Activated CD4-positive, alpha-beta T cell treated with anti-CD3 and anti-CD28 coated beads for 36 hours (primary cell): ENCODE measurements around the gene CR2. TPM values are rescaled to one million over a fixed set of nuclear protein-coding genes. Genes with fewer than 3 reads are reported as not detected.
"Not testable (repeated sequence)": the region's sequence is repeated elsewhere in the genome, so short reads cannot be mapped to it uniquely, and the experiment has no call there.

Experiments
- ATAC-seq: fragments of 200-7000 bp; cut with Tn5 transposase; one replicate; pipeline ENCODE4 v1.10.0; 2021; ENCODE audit warnings: mild to moderate bottlenecking, moderate library complexity
- CTCF ChIA-PET: fragments of 350-600 bp; sonication (Branson Sonifier 250); formaldehyde crosslinking; loops from one replicate; lab custom pipeline; 2021; ENCODE audit warnings: antibody characterized with exemption; lab: Charles Lee
- POLR2A ChIA-PET: fragments of 350-600 bp; sonication (Branson Sonifier 250); formaldehyde crosslinking; loops from one replicate; lab custom pipeline; 2021; ENCODE audit warnings: antibody characterized with exemption, inconsistent platforms; lab: Charles Lee
- DNase-seq: peaks from one replicate; pipeline ENCODE4 v3.0.0-alpha.2; 2020
- H3K27ac Mint-ChIP-seq: one replicate; pipeline ENCODE4 v1.8.0; 2021; ENCODE audit warnings: mixed read lengths
- H3K27me3 Mint-ChIP-seq: one replicate; pipeline ENCODE4 v1.8.0; 2021; ENCODE audit warnings: mixed read lengths
- H3K36me3 Mint-ChIP-seq: one replicate; pipeline ENCODE4 v1.8.0; 2021; ENCODE audit warnings: low read depth, mixed read lengths
- H3K4me1 Mint-ChIP-seq: one replicate; pipeline ENCODE4 v1.8.0; 2021; ENCODE audit warnings: mixed read lengths
- H3K4me3 Mint-ChIP-seq: one replicate; pipeline ENCODE4 v1.8.0; 2021; ENCODE audit warnings: mild to moderate bottlenecking, moderate library complexity, mixed read lengths
- H3K9me3 Mint-ChIP-seq: one replicate; pipeline ENCODE4 v1.8.0; 2021; ENCODE audit warnings: low read depth, mixed read lengths
- intact Hi-C, 2 experiments: fragments of 100-400 bp; cut with DNase I in 1 of 2; cut with micrococcal nuclease in 1 of 2; formaldehyde crosslinking; loops; one replicate each; pipeline versions ENCODE4 v1.14.2 to v1.15.1; 2022 to 2024; cut with DNase I, micrococcal nuclease
- total RNA-seq, 2 experiments: library from RNA; stranded (reverse); gene quantifications; one replicate each; pipeline ENCODE4 v1.2.3, GENCODE V29; 2021

The CR2 gene
- total RNA-seq, 2 experiments from 2014 or later: 0.28 to 0.39 TPM

DNA sequence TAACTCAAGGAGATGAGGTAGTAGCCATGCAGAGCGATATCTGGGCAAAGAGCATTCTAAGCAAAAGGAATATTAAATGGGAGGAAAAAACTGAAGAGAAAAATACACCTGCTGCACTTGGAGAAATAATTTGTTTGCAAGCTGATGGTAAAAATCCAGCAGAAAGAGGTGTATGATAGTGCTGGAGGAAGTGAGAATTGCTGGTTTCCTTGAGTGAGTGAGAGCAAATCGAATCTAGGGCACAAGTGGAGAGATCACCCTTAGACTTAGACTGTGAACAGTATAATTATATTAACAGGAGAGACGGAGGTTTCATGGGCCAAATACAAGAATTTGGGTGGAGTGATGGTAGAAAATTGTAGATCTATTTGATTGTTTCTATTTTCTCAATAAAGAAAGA lies 39.1 kb downstream of the CR2 start:
- ChIA-PET CTCF (no interaction called here), POLR2A (no interaction called here)
- ATAC-seq: no peak
- H3K27ac Mint-ChIP-seq: no peak overlapping the region
- H3K36me3 Mint-ChIP-seq: no peaks in the 10 kb centered on the region
- no peak overlapping the region for H3K4me3 Mint-ChIP-seq
- peaks cover 10% of the 10 kb centered on the region for H3K4me1 Mint-ChIP-seq
- H3K27me3 Mint-ChIP-seq: peaks cover 23% of the 10 kb centered on the region
- no peaks in the 10 kb centered on the region for H3K9me3 Mint-ChIP-seq
- no peak for DNase-seq
- intact Hi-C loops: no loop called here

DNA sequence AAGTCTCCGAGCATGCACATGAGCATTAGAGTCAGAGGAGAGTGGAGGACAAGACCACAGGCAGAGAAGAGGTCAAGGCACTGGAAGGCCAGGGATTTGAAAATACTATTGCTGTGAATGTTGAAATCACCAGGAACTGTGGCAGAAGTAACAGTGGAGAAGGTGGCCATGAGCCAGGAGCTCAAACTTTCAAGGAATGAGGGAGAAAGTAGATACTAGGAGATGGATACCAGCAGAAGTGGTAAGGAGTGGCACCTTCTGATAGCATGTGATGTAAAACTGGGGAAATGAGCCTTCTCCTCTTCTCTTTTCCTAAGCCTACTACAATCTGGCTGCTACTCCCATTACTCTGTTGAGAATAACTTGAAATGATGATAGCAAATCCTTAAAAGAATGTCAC lies 40.0 kb downstream of the CR2 start:
- Mint-ChIP-seq H3K4me3 (no peak overlapping the region), H3K27me3 (peaks cover 23% of the 10 kb centered on the region), H3K4me1 (peaks cover 10% of the 10 kb centered on the region), H3K9me3 (no peaks in the 10 kb centered on the region), H3K36me3 (no peaks in the 10 kb centered on the region), H3K27ac (no peak overlapping the region)
- intact Hi-C loops: no loop called here
- no peak for ATAC-seq
- CTCF ChIA-PET: interaction anchor here (0.7 kb wide), 2 partner anchors 157 to 444 kb away, joined by 3 read pairs; no protein-coding TSS in a partner anchor
- DNase-seq: no peak
- POLR2A ChIA-PET: no interaction called here

DNA sequence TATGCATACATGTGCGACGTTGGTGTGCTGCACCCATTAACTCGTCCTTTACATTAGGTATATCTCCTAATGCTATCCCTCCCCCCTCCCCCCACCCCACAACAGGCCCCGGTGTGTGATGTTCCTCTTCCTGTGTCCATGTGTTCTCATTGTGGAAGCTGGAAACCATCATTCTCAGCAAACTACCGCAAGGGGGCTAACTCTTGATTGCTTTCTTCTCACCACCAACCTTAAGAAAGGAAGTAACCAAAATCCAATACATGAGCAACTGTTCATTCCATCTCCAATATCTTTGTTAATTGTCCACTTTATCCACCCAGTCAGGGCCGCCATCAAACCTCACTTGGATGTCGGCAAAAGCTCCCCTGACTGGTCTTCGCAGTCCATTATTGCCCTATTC lies 41.2 kb downstream of the CR2 start:
- CTCF ChIA-PET: interaction anchor here (0.5 to 1.0 kb wide), 4 partner anchors 173 to 1828 kb away, joined by 3 read pairs; partner anchors contain the start of gene CD55
- DNase-seq, H3K9me3 Mint-ChIP-seq, H3K27ac Mint-ChIP-seq, POLR2A ChIA-PET, H3K4me3 Mint-ChIP-seq, H3K36me3 Mint-ChIP-seq, ATAC-seq: not testable (repeated sequence)
- H3K4me1 Mint-ChIP-seq: peaks cover 19% of the 10 kb centered on the region
- H3K27me3 Mint-ChIP-seq: peaks cover 23% of the 10 kb centered on the region
- intact Hi-C loops: loop anchor here in 1 of 2 experiments (5.0 kb wide), 3 partner anchors 43 to 503 kb away; partner anchors contain the start of gene CR2

DNA sequence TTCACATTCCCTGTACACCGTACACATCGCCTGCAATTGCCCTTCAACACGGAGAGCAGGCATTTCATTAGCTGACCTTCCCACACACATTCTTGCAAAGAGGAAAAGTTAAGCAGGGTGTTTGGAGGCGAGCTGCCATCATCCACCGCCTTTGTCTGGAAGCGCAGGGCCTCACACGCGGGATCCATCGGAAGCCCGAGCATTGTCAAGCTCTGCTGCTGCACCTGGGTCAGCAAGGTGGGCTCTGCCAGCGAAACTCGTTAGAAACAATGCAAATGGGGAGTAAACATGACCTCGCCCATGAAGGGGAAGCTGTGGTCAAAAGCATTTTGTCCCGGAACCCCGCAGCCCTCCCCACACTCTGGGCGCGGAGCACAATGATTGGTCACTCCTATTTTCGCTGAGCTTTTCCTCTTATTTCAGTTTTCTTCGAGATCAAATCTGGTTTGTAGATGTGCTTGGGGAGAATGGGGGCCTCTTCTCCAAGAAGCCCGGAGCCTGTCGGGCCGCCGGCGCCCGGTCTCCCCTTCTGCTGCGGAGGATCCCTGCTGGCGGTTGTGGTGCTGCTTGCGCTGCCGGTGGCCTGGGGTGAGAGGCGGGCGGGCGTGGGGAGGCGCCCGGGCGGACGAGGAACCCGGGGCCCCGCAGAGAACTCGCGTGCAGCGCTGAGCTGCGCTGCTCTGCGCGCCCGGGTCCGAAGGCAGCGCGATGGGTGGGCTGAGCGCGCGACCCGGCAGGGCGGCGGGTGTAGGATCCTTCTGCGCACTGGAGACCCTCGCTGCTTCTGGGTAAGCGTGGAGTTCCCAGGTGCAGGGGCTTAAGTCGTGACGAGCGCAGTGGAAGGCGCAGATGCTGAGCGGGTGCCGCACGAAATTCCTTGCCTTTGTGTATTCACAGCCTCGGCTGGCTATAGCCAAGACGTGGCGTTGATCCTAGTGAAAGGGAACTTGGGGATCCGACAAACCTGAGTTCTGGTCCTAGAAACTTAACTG lies 42.0 kb downstream of the CR2 start, which contains the start of gene CR1:
TSS of gene CR1 (plus strand) at position 357 of the 992 bp plus-strand sequence. CDS start at position 468, 111 bp downstream.
- ATAC-seq (peak; percentile 34), DNase-seq (peak; percentile 49)
- no peaks in the 10 kb centered on the region for H3K36me3 Mint-ChIP-seq
- CTCF ChIA-PET: interaction anchor here (0.8 to 1.0 kb wide), 3 partner anchors 174 to 415 kb away, joined by 3 read pairs; partner anchors contain the start of gene CD55
- H3K9me3 Mint-ChIP-seq: no peaks in the 10 kb centered on the region
- peaks cover 24% of the 10 kb centered on the region for H3K27me3 Mint-ChIP-seq
- H3K27ac Mint-ChIP-seq: no peak within 1 kb of the TSS
- H3K4me3 Mint-ChIP-seq: peak within 1 kb of the TSS; percentile 56
- peaks cover 23% of the 10 kb centered on the region for H3K4me1 Mint-ChIP-seq
- POLR2A ChIA-PET: interaction anchor here (0.6 kb wide), 1 partner anchor 49 kb away, joined by 3 read pairs; no protein-coding TSS in a partner anchor
- intact Hi-C loops: loop anchor here in 1 of 2 experiments (5.0 kb wide), 3 partner anchors 44 to 504 kb away; partner anchors contain the start of gene CR2

DNA sequence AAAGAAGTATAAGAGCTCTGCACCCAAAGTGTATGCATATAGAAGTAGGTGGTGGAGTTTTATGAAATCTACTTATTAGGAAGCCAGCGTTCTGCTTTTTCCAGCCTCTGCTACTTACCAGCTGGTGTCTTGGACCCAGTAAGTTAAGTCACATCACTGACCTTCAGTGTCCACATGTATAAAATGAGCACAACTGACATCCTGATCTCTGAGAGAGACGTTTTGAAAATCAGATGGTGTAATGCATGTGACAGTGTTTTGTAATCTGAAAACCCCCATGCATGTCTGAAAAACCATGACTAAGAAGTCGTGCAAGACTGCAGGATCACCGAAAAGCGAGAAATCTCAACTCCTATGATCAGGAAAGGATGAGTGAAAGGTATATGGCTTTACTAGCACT lies 43.8 kb downstream of the CR2 start:
- CTCF ChIA-PET: interaction anchor here (0.5 to 1.5 kb wide), 7 partner anchors 22 to 576 kb away, joined by 3 to 5 read pairs (median 3); no protein-coding TSS in a partner anchor
- no peak overlapping the region for H3K4me3 Mint-ChIP-seq
- POLR2A ChIA-PET: interaction anchor here (0.7 kb wide), 2 partner anchors 136 to 154 kb away, joined by 3 read pairs; no protein-coding TSS in a partner anchor

DNA sequence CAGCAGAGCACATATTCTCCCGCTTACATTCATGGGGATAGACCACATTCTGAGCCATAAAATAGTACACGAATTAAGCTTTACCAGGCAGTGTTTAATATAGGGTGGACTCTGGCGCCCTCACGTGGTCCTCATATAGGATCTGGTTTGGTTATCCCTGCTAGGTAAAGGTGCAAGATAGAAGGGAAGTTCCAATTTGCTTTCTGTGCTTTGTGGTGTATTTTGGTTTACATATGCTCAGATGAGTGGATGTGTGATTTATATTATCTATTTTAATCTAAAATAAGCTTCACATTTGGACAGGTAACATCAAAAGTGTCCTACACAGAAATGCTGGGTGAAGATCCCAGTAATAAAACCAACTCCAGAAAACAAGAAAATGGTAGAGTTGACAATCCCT lies 45.4 kb downstream of the CR2 start:
- Mint-ChIP-seq H3K9me3 (no peaks in the 10 kb centered on the region), H3K36me3 (no peaks in the 10 kb centered on the region), H3K4me1 (peaks cover 24% of the 10 kb centered on the region), H3K27me3 (peaks cover 32% of the 10 kb centered on the region), H3K4me3 (no peak overlapping the region), H3K27ac (peak overlapping the region; percentile 30)
- DNase-seq (peak; percentile 85), ATAC-seq (peak; percentile 70)
- ChIA-PET CTCF (interaction anchor here (0.6 to 2.2 kb wide), 31 partner anchors 11 to 765 kb away, joined by 3 to 22 read pairs (median 3); partner anchors contain the start of genes C4BPB, CD55 and CR2), POLR2A (interaction anchor here (0.5 to 1.0 kb wide), 3 partner anchors 174 to 402 kb away, joined by 4 to 9 read pairs (median 5); no protein-coding TSS in a partner anchor)
- intact Hi-C loops: loop anchor here (1.0 to 5.0 kb wide), 12 partner anchors 45 to 507 kb away; partner anchors contain the start of genes CR2 (in 2 of the 2) and CD55 (in 1 of the 2)

More for the DNA sequence above, 43.8 kb downstream of the CR2 start:
- H3K4me1 Mint-ChIP-seq: peaks cover 24% of the 10 kb centered on the region
- no peak for DNase-seq
- no peak overlapping the region for H3K27ac Mint-ChIP-seq
- no peak for ATAC-seq
- no peaks in the 10 kb centered on the region for H3K9me3 Mint-ChIP-seq
- intact Hi-C loops: loop anchor here (2.0 to 5.0 kb wide), 6 partner anchors 43 to 506 kb away; partner anchors contain the start of gene CR2 (in 2 of the 2)
- H3K36me3 Mint-ChIP-seq: no peaks in the 10 kb centered on the region
- peaks cover 28% of the 10 kb centered on the region for H3K27me3 Mint-ChIP-seq

DNA sequence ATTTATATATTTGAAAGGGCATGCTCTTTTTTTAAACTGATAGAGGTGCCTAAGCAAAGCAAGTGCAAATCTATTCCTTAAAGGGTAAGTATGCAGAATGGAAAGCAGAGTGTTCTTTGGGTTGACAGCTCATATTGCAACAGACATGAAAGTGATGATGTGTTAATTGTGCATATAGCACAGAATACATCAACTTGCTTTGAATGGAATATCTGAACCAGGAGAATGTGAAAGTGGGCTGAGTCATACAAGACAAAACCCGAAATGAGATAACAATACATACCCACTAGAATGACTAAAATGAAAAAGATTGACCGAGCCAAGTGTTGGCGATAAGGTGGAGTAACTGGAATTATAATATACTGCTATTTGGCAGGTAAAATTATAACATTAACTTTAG lies 46.2 kb downstream of the CR2 start:
- ATAC-seq: peak; percentile 83
- peak; percentile 7 for DNase-seq
- ChIA-PET CTCF (interaction anchor here (0.7 to 2.2 kb wide), 25 partner anchors 12 to 765 kb away, joined by 3 to 22 read pairs (median 4); partner anchors contain the start of genes C4BPB, CD55 and CR2), POLR2A (interaction anchor here (0.9 to 1.0 kb wide), 2 partner anchors 326 to 402 kb away, joined by 4 to 5 read pairs; no protein-coding TSS in a partner anchor)
- Mint-ChIP-seq H3K36me3 (no peaks in the 10 kb centered on the region), H3K4me1 (peaks cover 24% of the 10 kb centered on the region), H3K9me3 (no peaks in the 10 kb centered on the region), H3K4me3 (no peak overlapping the region), H3K27me3 (peaks cover 31% of the 10 kb centered on the region), H3K27ac (no peak overlapping the region)
- intact Hi-C loops: loop anchor here (1.0 to 5.0 kb wide), 4 partner anchors 110 to 568 kb away; partner anchors contain the start of gene CD55 (in 1 of the 2)

DNA sequence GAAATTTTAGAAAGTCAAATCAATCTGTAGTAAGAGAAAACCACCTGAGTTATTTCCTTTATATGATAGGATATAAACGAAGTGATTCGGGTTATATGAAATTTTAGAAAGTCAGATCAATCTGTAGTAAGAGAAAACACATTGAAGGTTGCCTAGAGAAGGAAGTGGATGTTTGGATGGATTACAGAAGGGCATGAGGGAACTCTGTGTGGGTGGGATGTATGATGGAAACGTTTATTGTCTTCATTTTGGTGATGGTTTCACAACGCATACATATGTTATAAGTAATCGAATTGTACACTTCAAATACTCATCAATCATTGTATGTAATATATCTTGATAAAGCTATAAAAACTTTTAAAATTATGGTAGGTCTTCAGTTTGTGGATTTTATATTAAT lies 46.9 kb downstream of the CR2 start:
- ChIA-PET CTCF (interaction anchor here (0.6 to 1.2 kb wide), 2 partner anchors 88 to 631 kb away, joined by 3 read pairs; no protein-coding TSS in a partner anchor), POLR2A (no interaction called here)
- no peaks in the 10 kb centered on the region for H3K9me3 Mint-ChIP-seq
- peaks cover 24% of the 10 kb centered on the region for H3K27me3 Mint-ChIP-seq
- H3K4me1 Mint-ChIP-seq: peaks cover 18% of the 10 kb centered on the region
- no peak overlapping the region for H3K4me3 Mint-ChIP-seq
- H3K27ac Mint-ChIP-seq: no peak overlapping the region
- intact Hi-C loops: loop anchor here in 1 of 2 experiments (5.0 kb wide), 1 partner anchor 569 kb away; no protein-coding TSS in a partner anchor
- H3K36me3 Mint-ChIP-seq: no peaks in the 10 kb centered on the region
- no peak for ATAC-seq
- DNase-seq: no peak

DNA sequence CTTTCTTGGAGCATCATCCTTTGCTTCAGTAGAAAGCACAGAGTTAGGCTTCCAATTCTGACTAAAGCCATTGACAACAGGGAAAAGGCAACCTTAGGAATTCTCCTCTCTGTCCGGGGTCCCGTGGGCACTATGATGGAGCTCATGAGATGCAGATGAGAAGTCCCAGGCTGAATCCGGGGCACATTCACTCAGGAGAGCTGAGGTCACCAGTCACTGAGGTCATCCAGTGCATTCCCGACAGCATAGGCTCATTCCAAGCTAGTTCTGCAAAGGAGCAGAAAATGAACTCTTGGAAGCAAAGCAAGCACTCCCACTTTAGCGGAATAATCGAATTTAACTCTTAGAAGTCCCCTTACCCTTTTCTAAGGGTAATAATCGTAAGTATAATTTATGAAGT lies 48.6 kb downstream of the CR2 start:
- H3K27me3 Mint-ChIP-seq: peaks cover 24% of the 10 kb centered on the region
- peaks cover 13% of the 10 kb centered on the region for H3K4me1 Mint-ChIP-seq
- ATAC-seq (no peak), DNase-seq (no peak)
- ChIA-PET POLR2A (no interaction called here), CTCF (interaction anchor here (1.8 kb wide), 1 partner anchor 15 kb away, joined by 6 read pairs; no protein-coding TSS in a partner anchor)
- no peak overlapping the region for H3K4me3 Mint-ChIP-seq
- no peaks in the 10 kb centered on the region for H3K9me3 Mint-ChIP-seq
- H3K27ac Mint-ChIP-seq: no peak overlapping the region
- no peaks in the 10 kb centered on the region for H3K36me3 Mint-ChIP-seq
- intact Hi-C loops: loop anchor here in 1 of 2 experiments (5.0 kb wide), 1 partner anchor 570 kb away; no protein-coding TSS in a partner anchor

DNA sequence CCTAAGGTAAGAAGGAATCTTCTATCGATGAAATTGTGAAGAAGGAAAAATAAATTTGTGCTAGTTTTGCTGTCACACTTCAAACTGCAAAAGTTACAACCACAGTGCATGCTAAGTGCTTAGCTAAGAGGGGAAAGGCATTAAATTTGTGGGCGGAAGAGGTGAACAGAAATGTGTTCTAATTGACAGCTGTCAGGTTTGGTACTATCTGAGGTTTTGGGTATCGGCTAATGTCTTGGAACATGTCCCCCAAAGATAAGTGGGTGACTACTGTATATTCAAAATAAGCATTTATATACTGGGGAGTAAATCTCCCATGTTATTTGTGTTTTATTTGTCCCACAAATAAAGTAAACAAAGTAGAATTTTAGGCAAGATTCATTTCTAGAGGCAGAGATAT lies 49.8 kb downstream of the CR2 start:
- DNase-seq (no peak), ATAC-seq (no peak)
- Mint-ChIP-seq H3K27me3 (peaks cover 22% of the 10 kb centered on the region), H3K4me1 (peaks cover 13% of the 10 kb centered on the region), H3K9me3 (no peaks in the 10 kb centered on the region), H3K4me3 (no peak overlapping the region), H3K27ac (no peak overlapping the region), H3K36me3 (no peaks in the 10 kb centered on the region)
- CTCF ChIA-PET: interaction anchor here (1.1 to 1.8 kb wide), 2 partner anchors 14 to 76 kb away, joined by 3 to 6 read pairs; no protein-coding TSS in a partner anchor
- POLR2A ChIA-PET: no interaction called here
- intact Hi-C loops: loop anchor here in 1 of 2 experiments (5.0 kb wide), 1 partner anchor 572 kb away; no protein-coding TSS in a partner anchor
